Skin of body (tissue), 2 donors: ENCODE results near the gene MYH10. TPM values are rescaled to one million over a fixed set of nuclear protein-coding genes. Genes with fewer than 3 reads are reported as not detected.

Experiments
- DNase-seq: peaks from one replicate; lab custom pipeline; 2025; lab: John Stamatoyannopoulos, UW
- total RNA-seq: library from RNA; depleted of rRNA; stranded (reverse); fragments of >200 nt; gene quantifications from one replicate; pipeline ENCODE4 v1.2.3, GENCODE V29; 2014

MYH10 gene
- total RNA-seq, 1 donor from 2014 or later, result 93.5 TPM

- peak; percentile 47 for DNase-seq
These were observed 18.9 kb upstream of the MYH10 start for GRCh38 chr17:8649157-8650118.

GRCh38 chr17:8647956-8648355, 17.4 kb upstream of the MYH10 start:
- no peak for DNase-seq

- no peak for DNase-seq
These were observed 16.7 kb upstream of the MYH10 start for GRCh38 chr17:8647202-8647601.

GRCh38 chr17:8644507-8644902, 14.0 kb upstream of the MYH10 start:
- no peak for DNase-seq

GRCh38 chr17:8643855-8644506, 13.5 kb upstream of the MYH10 start:
- DNase-seq, result no peak

GRCh38 chr17:8639709-8640108, 9.2 kb upstream of the MYH10 start:
- DNase-seq, result no peak

- DNase-seq, result no peak
These were observed 1.5 kb upstream of the MYH10 start for GRCh38 chr17:8632061-8632460.

- peak; percentile 43 for DNase-seq
These were observed 991 bp upstream of the MYH10 start for GRCh38 chr17:8631554-8631877.

GRCh38 chr17:8630802-8631553, 453 bp upstream of the MYH10 start:
- peak; percentile 99 for DNase-seq

- DNase-seq, result no peak
These were observed 926 bp downstream of the MYH10 start for GRCh38 chr17:8629371-8630226.

- no peak for DNase-seq
These were observed 1.8 kb downstream of the MYH10 start for GRCh38 chr17:8628609-8629169.

- DNase-seq, result no peak
These were observed 2.4 kb downstream of the MYH10 start for GRCh38 chr17:8628172-8628571.

GRCh38 chr17:8623591-8623990, 6.9 kb downstream of the MYH10 start:
- DNase-seq, result no peak

- no peak for DNase-seq
These were observed 8.3 kb downstream of the MYH10 start for GRCh38 chr17:8622191-8622590.

GRCh38 chr17:8621585-8621984, 8.9 kb downstream of the MYH10 start:
- no peak for DNase-seq

GRCh38 chr17:8619294-8619693, 11.2 kb downstream of the MYH10 start:
- no peak for DNase-seq

GRCh38 chr17:8618825-8619224, 11.7 kb downstream of the MYH10 start:
- no peak for DNase-seq

- DNase-seq, result no peak
These were observed 15.5 kb downstream of the MYH10 start for GRCh38 chr17:8614988-8615387.

- DNase-seq, result no peak
These were observed 18.8 kb downstream of the MYH10 start for GRCh38 chr17:8611619-8612298.

GRCh38 chr17:8611137-8611536, 19.4 kb downstream of the MYH10 start:
- DNase-seq, result peak; percentile 28
